GM12891 (cell line): ENCODE data around the gene PPP2R3A.
"Not testable (repeated sequence)": the region's sequence is repeated elsewhere in the genome, so short reads cannot be mapped to it uniquely, and the experiment has no call there.

Experiments
- DNase-seq: peaks from one replicate; pipeline ENCODE4 v3.0.0; 2011; ENCODE audit warnings: low spot score; ENCODE audit not compliant: insufficient read length
- FAIRE-seq: peaks from 2 replicates; lab custom pipeline; 2011; peaks lifted over from hg19 to GRCh38; lab: Jason Lieb, UNC
- PAX5 ChIP-seq: IDR thresholded peaks from 2 replicates; pipeline ENCODE4 v1.6.1; 2011; ENCODE audit warnings: low read length, moderate library complexity, mild to moderate bottlenecking; ENCODE audit not compliant: insufficient read depth, severe bottlenecking
- POLR2A ChIP-seq: IDR thresholded peaks from 2 replicates; pipeline ENCODE4 v1.6.1; 2011; ENCODE audit warnings: low read depth, low read length, control low read depth
- POLR2AphosphoS5 ChIP-seq: IDR thresholded peaks from 2 replicates; pipeline ENCODE4 v1.6.1; 2011; ENCODE audit warnings: low read depth, low read length, control low read depth
- POU2F2 ChIP-seq: IDR thresholded peaks from 2 replicates; pipeline ENCODE4 v1.6.1; 2011; ENCODE audit warnings: low read depth, mild to moderate bottlenecking, control low read depth, low read length, moderate library complexity
- SPI1 ChIP-seq: IDR thresholded peaks from 2 replicates; pipeline ENCODE4 v1.6.1; 2011; ENCODE audit warnings: low read depth, low read length, control low read depth
- TAF1 ChIP-seq: IDR thresholded peaks from 2 replicates; pipeline ENCODE4 v1.6.1; 2011; ENCODE audit warnings: low read depth, low read length, control low read depth

PPP2R3A gene

DNA sequence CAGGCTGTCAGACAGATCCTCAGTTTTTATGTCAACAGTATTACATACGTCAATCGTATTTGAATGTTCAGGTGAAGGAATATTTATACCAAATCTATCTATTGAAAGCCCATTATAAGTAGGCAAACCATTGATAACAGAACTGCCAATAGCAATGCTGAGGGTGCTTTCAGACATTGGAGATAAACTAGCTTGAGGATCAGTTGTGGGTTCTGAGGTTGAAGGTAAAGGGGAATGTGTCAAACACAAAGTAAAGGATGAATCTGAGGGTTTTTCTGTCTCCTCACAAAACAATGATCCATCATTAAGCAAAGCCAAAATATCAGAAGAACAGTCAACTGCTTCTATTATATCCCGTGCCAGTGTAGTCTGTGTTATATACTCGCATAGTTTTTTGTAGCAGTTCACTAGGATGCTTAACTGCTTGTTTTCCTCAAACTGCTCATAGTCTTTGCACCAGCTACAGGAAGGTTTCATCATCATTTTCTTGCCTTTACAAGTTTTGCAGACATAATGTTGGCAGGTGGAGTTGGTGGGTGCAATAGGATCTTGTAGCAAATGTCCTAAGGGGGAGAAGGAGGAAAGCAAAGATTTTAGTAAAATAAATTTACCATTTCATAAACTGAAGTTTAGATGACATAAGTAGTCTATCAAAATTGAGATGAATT is 186.8 kb downstream of the PPP2R3A start:
- no peak for FAIRE-seq

DNA sequence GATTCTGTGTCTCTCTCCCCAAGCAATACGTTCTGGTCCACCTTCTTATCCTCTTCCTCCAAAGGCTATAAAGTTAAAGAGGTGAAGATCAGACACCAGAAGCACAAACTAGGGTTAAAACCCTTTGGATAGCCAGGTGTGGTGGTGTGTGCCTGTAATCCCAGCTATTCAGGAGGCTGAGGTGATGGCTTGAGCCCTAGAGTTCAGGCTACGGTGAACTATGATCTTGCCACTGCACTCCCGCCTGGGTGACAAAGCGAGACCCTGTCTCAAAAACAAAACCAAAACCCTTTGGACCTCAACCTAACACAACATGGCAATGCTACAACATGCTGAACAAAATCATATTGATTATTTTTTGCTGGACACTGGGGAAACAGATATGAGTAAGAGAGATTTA is 187.4 kb downstream of the PPP2R3A start:
- DNase-seq: no peak
- TF ChIP-seq PAX5 (no peak), POU2F2 (no peak), TAF1 (no peak), SPI1 (no peak), POLR2AphosphoS5 (no peak), POLR2A (no peak)

More for the DNA sequence above, 186.8 kb downstream of the PPP2R3A start:
- DNase-seq: no peak
- TF ChIP-seq POLR2A: no peak
- no peak for TF ChIP-seq TAF1
- TF ChIP-seq POLR2AphosphoS5: no peak
- TF ChIP-seq POU2F2: no peak
- no peak for TF ChIP-seq SPI1
- TF ChIP-seq PAX5: no peak

GRCh38 chr3:136161516-136161915 is 196.0 kb downstream of the PPP2R3A start:
- FAIRE-seq: no peak
- no peak for DNase-seq
- TF ChIP-seq SPI1: no peak
- no peak for TF ChIP-seq POLR2AphosphoS5
- TF ChIP-seq PAX5: no peak
- TF ChIP-seq POU2F2: no peak
- no peak for TF ChIP-seq TAF1
- no peak for TF ChIP-seq POLR2A

More for the DNA sequence above, 187.4 kb downstream of the PPP2R3A start:
- no peak for FAIRE-seq

DNA sequence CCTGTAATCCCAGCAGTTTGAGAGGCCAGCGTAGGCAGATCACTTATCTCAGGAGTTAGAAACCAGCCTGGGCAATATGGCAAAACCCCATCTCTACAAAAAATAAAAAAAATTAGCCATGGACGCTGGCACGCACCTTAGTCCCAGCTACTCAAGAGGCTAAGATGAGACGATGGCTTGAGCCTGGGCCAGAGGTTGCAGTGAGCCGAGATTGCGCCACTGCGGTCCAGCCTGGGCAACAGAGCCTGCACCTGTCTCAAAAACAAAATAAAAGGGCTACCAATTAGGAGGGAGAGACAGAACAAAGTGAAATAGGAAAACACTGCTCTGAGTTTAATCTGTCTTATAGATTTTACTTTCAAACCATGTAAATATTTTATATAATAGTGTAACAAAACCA is 196.8 kb downstream of the PPP2R3A start:
- DNase-seq: no peak
- TF ChIP-seq SPI1 (no peak), TAF1 (no peak), PAX5 (no peak), POLR2A (no peak), POLR2AphosphoS5 (no peak), POU2F2 (no peak)
- no peak for FAIRE-seq

DNA sequence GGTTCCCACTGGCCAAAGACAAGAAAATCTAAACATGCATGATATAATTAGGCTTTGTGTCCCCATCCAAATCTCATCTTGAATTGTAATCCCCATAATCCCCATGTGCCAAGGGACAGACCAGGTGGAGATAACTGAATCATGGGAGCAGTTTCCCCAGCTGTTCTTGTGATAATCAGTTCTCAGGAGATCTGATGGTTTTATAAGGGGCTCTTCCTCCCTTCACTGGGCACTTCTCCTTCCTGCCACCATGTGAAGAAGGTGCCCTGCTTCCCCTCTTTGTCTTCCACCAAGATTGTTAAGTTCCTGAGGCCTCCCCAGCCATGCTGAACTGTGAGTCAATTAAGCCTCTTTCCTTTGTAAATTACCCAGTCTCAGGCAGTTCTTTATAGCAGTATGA is 198.1 kb downstream of the PPP2R3A start:
- DNase-seq, FAIRE-seq: not testable (repeated sequence)

DNA sequence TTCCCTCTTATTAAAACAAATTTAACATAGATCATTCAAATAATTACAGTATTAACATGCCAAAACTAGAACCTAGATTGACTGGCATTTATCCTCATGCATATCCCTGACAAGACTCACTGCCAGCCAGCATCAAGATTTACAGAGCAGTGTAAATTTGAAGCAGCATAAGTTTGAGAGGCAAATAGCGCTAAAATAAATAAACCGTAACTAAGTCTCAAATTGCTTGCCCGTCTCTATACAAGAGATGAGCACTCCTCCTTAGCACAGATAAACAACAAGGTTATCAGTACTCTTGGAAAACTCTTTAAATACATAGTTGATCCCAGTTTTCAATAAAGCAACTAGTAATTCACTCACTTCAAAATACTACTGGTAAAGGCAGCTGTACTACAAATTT is 201.0 kb downstream of the PPP2R3A start:
- DNase-seq (no peak), FAIRE-seq (peak; percentile 58)
- TF ChIP-seq POLR2A (no peak), TAF1 (no peak), POU2F2 (no peak), POLR2AphosphoS5 (no peak), SPI1 (no peak), PAX5 (no peak)

DNA sequence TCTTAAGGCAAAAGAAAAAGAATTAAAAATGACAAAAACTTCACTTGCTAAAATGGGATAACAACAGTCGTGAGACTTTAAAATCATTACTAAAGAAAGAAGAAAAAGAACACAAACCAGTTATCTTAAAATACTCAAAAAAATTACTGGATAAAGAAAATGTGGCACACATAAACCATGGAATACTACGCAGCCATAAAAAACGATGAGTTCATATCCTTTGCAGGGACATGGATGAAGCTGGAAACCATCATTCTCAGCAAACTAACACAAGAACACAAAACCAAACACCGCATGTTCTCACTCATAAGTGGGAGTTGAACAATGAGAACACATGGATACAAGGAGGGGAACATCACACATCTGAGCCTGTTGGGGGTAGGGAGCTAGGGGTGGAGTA is 202.7 kb downstream of the PPP2R3A start:
- not testable (repeated sequence) for DNase-seq, FAIRE-seq

- DNase-seq: no peak
- peak; percentile 45 for FAIRE-seq
- TF ChIP-seq SPI1 (no peak), POU2F2 (no peak), TAF1 (no peak), POLR2AphosphoS5 (no peak), PAX5 (no peak), POLR2A (no peak)
Observed at GRCh38 chr3:136171097-136171542, 205.6 kb downstream of the PPP2R3A start.

GRCh38 chr3:136173939-136174490 is 208.5 kb downstream of the PPP2R3A start:
- FAIRE-seq (no peak), DNase-seq (no peak)
- TF ChIP-seq POU2F2 (no peak), POLR2AphosphoS5 (no peak), TAF1 (no peak), PAX5 (no peak), POLR2A (no peak), SPI1 (no peak)

DNA sequence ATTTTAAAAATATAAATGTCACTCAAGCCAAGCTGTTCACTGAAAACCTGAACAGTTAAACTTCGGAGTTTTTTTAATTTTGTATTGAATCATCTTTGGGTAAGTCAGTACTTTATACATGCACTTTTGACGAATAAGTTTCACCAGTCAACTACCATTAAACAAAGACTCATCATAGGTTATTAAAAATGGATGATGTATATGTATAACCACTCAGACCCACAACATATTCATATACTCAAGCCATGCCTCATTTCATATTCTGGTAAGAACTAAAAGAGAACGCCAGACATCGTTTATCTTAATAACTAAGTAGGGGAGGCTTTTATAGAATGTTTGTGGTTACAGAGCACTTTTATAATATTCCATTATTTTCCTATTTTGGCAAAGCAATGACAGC is 212.3 kb downstream of the PPP2R3A start:
- TF ChIP-seq POLR2AphosphoS5 (no peak), POLR2A (no peak), POU2F2 (no peak), PAX5 (no peak), TAF1 (no peak), SPI1 (no peak)
- no peak for FAIRE-seq

More for the DNA sequence above, 212.3 kb downstream of the PPP2R3A start:
- DNase-seq: no peak
